Cardiac fibroblast (primary cell): ENCODE results near the gene PKIG.
"Not testable (repeated sequence)": the region's sequence is repeated elsewhere in the genome, so short reads cannot be mapped to it uniquely, and the experiment has no call there.

ENCODE experiments used
- DNase-seq, 2 donors: peaks; one replicate each; pipeline versions ENCODE4 v3.0.0 to v3.0.0-alpha.2; 2010; ENCODE audit warnings: low read depth in 2 of 2
- H3K4me3 ChIP-seq, 2 donors: replicated peaks in 1 of 2; 1 replicate in 1 of 2; 2 replicates in 1 of 2; pipeline ENCODE4 v1.5.1; 2011; ENCODE audit warnings: low read depth in 2 of 2, low read length in 2 of 2, mild to moderate bottlenecking in 2 of 2, moderate library complexity in 1 of 2
- CTCF ChIP-seq: IDR thresholded peaks from one replicate; pipeline ENCODE4 v1.5.1; 2011; ENCODE audit warnings: low read depth, mild to moderate bottlenecking, low read length, inconsistent platforms

Gene PKIG

GRCh38 chr20:44586289-44586911 is 4.0 kb downstream of the PKIG start:
- TF ChIP-seq CTCF = no peak
- DNase-seq = no peak
- H3K4me3 ChIP-seq = no peak overlapping the region

GRCh38 chr20:44587035-44587980 is 4.9 kb downstream of the PKIG start:
- H3K4me3 ChIP-seq = no peak overlapping the region
- no peak for DNase-seq
- no peak for TF ChIP-seq CTCF

GRCh38 chr20:44588321-44588720 is 5.9 kb downstream of the PKIG start:
- not testable (repeated sequence) for H3K4me3 ChIP-seq

GRCh38 chr20:44589537-44589936 is 7.2 kb downstream of the PKIG start:
- H3K4me3 ChIP-seq = no peak overlapping the region
- no peak for DNase-seq
- no peak for TF ChIP-seq CTCF

More at GRCh38 chr20:44588321-44588720, 5.9 kb downstream of the PKIG start:
- not testable (repeated sequence) for DNase-seq

GRCh38 chr20:44590980-44591778 is 8.8 kb downstream of the PKIG start:
- no peak for TF ChIP-seq CTCF

GRCh38 chr20:44592366-44592765 is 10.0 kb downstream of the PKIG start:
- DNase-seq = no peak
- TF ChIP-seq CTCF = no peak
- no peak overlapping the region for H3K4me3 ChIP-seq

More at GRCh38 chr20:44590980-44591778, 8.8 kb downstream of the PKIG start:
- no peak for DNase-seq
- no peak overlapping the region for H3K4me3 ChIP-seq
